Measurements from ENCODE around the gene TMEM192.

Gene TMEM192

GRCh38 chr4:165152527-165152926 lies 39.9 kb upstream of the TMEM192 start:
- Histone ChIP-seq H3K36me3 (replicated peaks; ENCODE audit: low read depth, low read length) (no peaks in the 10 kb centered on the region), H3K9ac (ENCODE audit: low read length) (no peak overlapping the region), H3K9me3 (ENCODE audit: insufficient read depth, low read length) (no peaks in the 10 kb centered on the region), H3K27me3 (ENCODE audit: low read depth, low read length) (no peaks in the 10 kb centered on the region), H4K20me1 (ENCODE audit: insufficient read depth, low read length) (no peaks in the 10 kb centered on the region), H3K79me2 (ENCODE audit: low read length) (no peaks in the 10 kb centered on the region), H3K4me1 (ENCODE audit: low read length) (no peaks in the 10 kb centered on the region), H3K4me3 (ENCODE audit: low read length) (no peak overlapping the region), H3K27ac (ENCODE audit: low read length) (no peak overlapping the region), H3K4me2 (ENCODE audit: low read length) (no peak overlapping the region), H2AFZ (ENCODE audit: low read depth, low read length) (no peak overlapping the region)
- TF ChIP-seq EZH2phosphoT487 (IDR thresholded peaks at IDR 0.05; ENCODE audit: low read depth) = no peak
- TF ChIP-seq CTCF (IDR thresholded peaks at IDR 0.05; ENCODE audit: low read depth, low read length) = no peak

- Histone ChIP-seq H4K20me1 (ENCODE audit: insufficient read depth, low read length) (no peaks in the 10 kb centered on the region), H3K9me3 (ENCODE audit: insufficient read depth, low read length) (no peaks in the 10 kb centered on the region), H3K4me1 (ENCODE audit: low read length) (no peaks in the 10 kb centered on the region), H3K27ac (ENCODE audit: low read length) (no peak overlapping the region), H3K27me3 (ENCODE audit: low read depth, low read length) (no peaks in the 10 kb centered on the region), H2AFZ (ENCODE audit: low read depth, low read length) (no peak overlapping the region), H3K4me2 (ENCODE audit: low read length) (no peak overlapping the region), H3K9ac (ENCODE audit: low read length) (no peak overlapping the region), H3K79me2 (ENCODE audit: low read length) (no peaks in the 10 kb centered on the region), H3K36me3 (replicated peaks; ENCODE audit: low read depth, low read length) (no peaks in the 10 kb centered on the region), H3K4me3 (ENCODE audit: low read length) (no peak overlapping the region)
- TF ChIP-seq CTCF (IDR thresholded peaks at IDR 0.05; ENCODE audit: low read depth, low read length) (no peak), EZH2phosphoT487 (IDR thresholded peaks at IDR 0.05; ENCODE audit: low read depth) (no peak)
Measured at GRCh38 chr4:165151734-165152133, 39.1 kb upstream of the TMEM192 start.

GRCh38 chr4:165150545-165150944 lies 37.9 kb upstream of the TMEM192 start:
- H3K9me3 ChIP-seq (ENCODE audit: insufficient read depth, low read length) = no peaks in the 10 kb centered on the region
- no peak overlapping the region for H3K4me3 ChIP-seq (ENCODE audit: low read length)
- TF ChIP-seq EZH2phosphoT487 (IDR thresholded peaks at IDR 0.05; ENCODE audit: low read depth) (no peak), CTCF (IDR thresholded peaks at IDR 0.05; ENCODE audit: low read depth, low read length) (no peak)
- H2AFZ ChIP-seq (ENCODE audit: low read depth, low read length) = no peak overlapping the region
- no peaks in the 10 kb centered on the region for H3K36me3 ChIP-seq (replicated peaks; ENCODE audit: low read depth, low read length)
- no peaks in the 10 kb centered on the region for H3K79me2 ChIP-seq (ENCODE audit: low read length)
- no peak overlapping the region for H3K27ac ChIP-seq (ENCODE audit: low read length)
- H4K20me1 ChIP-seq (ENCODE audit: insufficient read depth, low read length) = no peaks in the 10 kb centered on the region
- H3K27me3 ChIP-seq (ENCODE audit: low read depth, low read length) = no peaks in the 10 kb centered on the region
- no peaks in the 10 kb centered on the region for H3K4me1 ChIP-seq (ENCODE audit: low read length)
- no peak overlapping the region for H3K4me2 ChIP-seq (ENCODE audit: low read length)
- H3K9ac ChIP-seq (ENCODE audit: low read length) = no peak overlapping the region

GRCh38 chr4:165138843-165139242 lies 26.2 kb upstream of the TMEM192 start:
- no peaks in the 10 kb centered on the region for H3K36me3 ChIP-seq (replicated peaks; ENCODE audit: low read depth, low read length)
- TF ChIP-seq EZH2phosphoT487 (IDR thresholded peaks at IDR 0.05; ENCODE audit: low read depth) (no peak), CTCF (IDR thresholded peaks at IDR 0.05; ENCODE audit: low read depth, low read length) (no peak)
- H3K4me2 ChIP-seq (ENCODE audit: low read length) = no peak overlapping the region
- H3K9ac ChIP-seq (ENCODE audit: low read length) = no peak overlapping the region
- H3K79me2 ChIP-seq (ENCODE audit: low read length) = no peaks in the 10 kb centered on the region
- H2AFZ ChIP-seq (ENCODE audit: low read depth, low read length) = no peak overlapping the region
- H4K20me1 ChIP-seq (ENCODE audit: insufficient read depth, low read length) = no peaks in the 10 kb centered on the region
- H3K27me3 ChIP-seq (ENCODE audit: low read depth, low read length) = no peaks in the 10 kb centered on the region; the same call in 1 of the 2 replicates
- no peaks in the 10 kb centered on the region for H3K9me3 ChIP-seq (ENCODE audit: insufficient read depth, low read length)
- no peak overlapping the region for H3K4me3 ChIP-seq (ENCODE audit: low read length)
- no peaks in the 10 kb centered on the region for H3K4me1 ChIP-seq (ENCODE audit: low read length)
- no peak overlapping the region for H3K27ac ChIP-seq (ENCODE audit: low read length)

All from OCI-LY3 (cell line).